Activated T-cell treated with anti-CD3 and anti-CD28 coated beads, Interleukin-2, amount 50 U/mL, for 1 hour (primary cell): Measurements from ENCODE around the gene TUBD1.

Experiments used
- DNase-seq: peaks from one replicate; pipeline ENCODE4 v3.0.0-alpha.2; 2020

TUBD1 gene

GRCh38 chr17:59812139-59812538 is 80.6 kb downstream of the TUBD1 start:
- DNase-seq: no peak

- no peak for DNase-seq
These were observed 81.5 kb downstream of the TUBD1 start for GRCh38 chr17:59811209-59811608.

- DNase-seq: no peak
These were observed 81.9 kb downstream of the TUBD1 start for GRCh38 chr17:59810894-59811153.
